ENCODE measurements around the gene THBS2. TPM values are rescaled to one million over a fixed set of nuclear protein-coding genes. Genes with fewer than 3 reads are reported as not detected.

Gene THBS2
- total and polyA plus RNA-seq, 3 donors from 2014 or later = 4.8 to 17.9 (median 7.6) TPM

DNA sequence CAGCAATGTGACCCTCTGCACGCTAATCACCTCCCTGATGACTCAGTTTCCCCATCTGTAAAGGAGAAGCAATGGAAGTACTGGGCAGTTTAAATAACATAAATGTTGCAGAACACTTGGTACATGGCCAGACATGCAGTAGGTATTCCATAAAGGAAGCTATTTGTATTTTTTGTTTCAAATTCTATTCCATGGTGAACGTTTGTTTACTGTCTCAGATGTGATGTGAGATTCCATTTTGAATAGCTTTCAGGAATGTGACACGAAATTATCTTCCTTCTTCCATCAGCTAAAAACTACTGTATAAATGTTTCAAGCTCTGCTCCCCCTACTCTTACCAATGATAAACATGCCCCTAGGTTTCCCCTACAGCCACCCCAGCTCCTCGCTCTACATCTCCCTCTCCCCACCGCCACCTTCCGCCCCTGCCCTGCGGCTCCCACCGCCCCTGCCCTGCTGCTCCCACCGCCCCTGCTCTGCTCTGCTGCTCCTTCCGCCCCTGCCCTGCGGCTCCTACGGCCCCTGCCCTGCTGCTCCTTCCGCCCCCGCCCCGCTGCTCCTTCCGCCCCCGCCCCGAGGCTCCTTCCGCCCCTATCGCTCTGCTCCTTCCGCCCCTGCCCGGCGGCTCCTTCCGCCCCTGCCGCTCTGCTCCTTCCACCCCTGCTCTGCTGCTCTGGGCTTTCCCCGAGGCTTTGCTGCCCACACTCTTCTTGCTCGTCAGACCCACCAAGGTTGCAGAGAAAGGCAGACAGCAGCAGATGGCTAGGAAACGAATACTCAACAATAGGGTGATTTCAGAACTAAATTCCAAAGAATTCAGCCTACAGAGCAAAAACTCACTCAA lies 78.9 kb downstream of the THBS2 start:
- Histone ChIP-seq H3K9me3 (no peaks in the 10 kb centered on the region), H3K4me1 (peaks cover 3% of the 10 kb centered on the region), H3K27me3 (no peaks in the 10 kb centered on the region), H3K4me3 (peak overlapping the region in 1 of 2 donors; percentile 23), H3K36me3 (ENCODE audit: low read depth, missing control alignments) (no peaks in the 10 kb centered on the region), H3K27ac (no peak overlapping the region)
- intact Hi-C loops (cut with DNase I; ENCODE audit: low total_unique reads) = no loop called here
- 62 to 67% methylated on average over 26 of the region's 28 CpGs for WGBS, 2 donors
- DNase-seq = no peak
- TF ChIP-seq POLR2A (IDR thresholded peaks at IDR 0.05) (no peak), CTCF (IDR thresholded peaks at IDR 0.05) (no peak)

DNA sequence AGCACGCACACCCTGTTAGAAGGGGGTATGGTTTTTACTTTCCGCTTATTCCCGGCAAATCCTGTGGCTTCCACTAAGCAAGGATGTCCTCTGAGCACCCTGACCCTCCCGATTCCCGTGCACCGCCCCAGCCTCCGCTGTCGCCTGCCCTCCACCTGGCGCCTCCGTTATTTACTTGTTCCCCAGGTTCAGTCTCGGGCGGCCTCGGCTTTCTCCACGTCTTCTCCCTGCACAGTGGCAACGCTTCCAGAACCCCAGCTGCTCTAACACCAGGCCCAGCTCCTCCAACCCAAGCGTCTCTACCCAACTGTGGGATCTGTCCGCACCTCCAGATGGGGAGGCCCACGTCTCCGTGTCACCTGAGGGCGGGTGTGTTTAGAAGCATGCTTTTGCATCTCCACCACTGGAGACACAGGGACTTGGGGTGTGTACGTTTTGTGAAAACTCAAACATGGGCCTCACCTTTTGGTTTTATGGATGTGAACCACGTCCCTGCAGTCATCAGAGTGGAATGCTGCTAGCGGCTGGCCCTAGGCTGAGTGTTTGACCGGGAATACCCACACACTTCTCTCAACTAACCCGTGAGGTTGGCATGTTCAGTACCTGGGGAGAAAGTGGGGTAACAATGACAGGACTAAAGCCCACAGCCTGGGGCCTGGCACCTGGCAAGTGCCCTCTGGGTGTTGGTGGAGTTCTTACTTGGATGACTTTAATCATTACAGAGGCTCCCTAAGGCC lies 79.9 kb downstream of the THBS2 start:
- Histone ChIP-seq H3K4me1 (peaks cover 3% of the 10 kb centered on the region), H3K36me3 (ENCODE audit: low read depth, missing control alignments) (no peaks in the 10 kb centered on the region), H3K27ac (no peak overlapping the region), H3K27me3 (no peaks in the 10 kb centered on the region), H3K4me3 (no peak overlapping the region), H3K9me3 (no peaks in the 10 kb centered on the region)
- TF ChIP-seq POLR2A (IDR thresholded peaks at IDR 0.05) (no peak), CTCF (IDR thresholded peaks at IDR 0.05) (no peak)
- WGBS, 2 donors = 80 to 86% methylated on average over 25 of the region's 25 CpGs
- no peak for DNase-seq
- intact Hi-C loops (cut with DNase I; ENCODE audit: low total_unique reads) = no loop called here

DNA sequence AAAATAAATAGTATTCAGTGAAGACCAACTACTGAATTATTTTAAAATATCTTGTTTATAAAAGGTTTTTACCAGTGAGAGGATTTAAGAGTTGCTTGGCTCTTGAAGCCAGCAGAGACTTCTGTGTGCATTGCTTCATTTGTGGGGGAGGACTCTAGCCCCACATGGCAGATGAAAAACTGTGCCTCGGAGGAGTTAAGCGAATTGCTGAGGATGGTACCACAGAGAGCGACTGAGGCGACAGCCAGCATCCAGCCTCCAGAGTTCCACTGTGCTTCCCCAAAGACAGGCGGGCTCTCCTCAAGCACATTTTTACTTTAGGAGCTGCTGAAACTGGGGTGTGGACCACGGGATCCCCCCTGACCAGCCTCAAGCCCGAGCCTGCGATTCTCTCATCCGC lies 80.7 kb downstream of the THBS2 start:
- DNase-seq = no peak
- intact Hi-C loops (cut with DNase I; ENCODE audit: low total_unique reads) = no loop called here
- Histone ChIP-seq H3K36me3 (ENCODE audit: low read depth, missing control alignments) (no peaks in the 10 kb centered on the region), H3K4me1 (peaks cover 3% of the 10 kb centered on the region), H3K27ac (no peak overlapping the region), H3K27me3 (no peaks in the 10 kb centered on the region), H3K9me3 (no peaks in the 10 kb centered on the region), H3K4me3 (no peak overlapping the region)
- no peak for TF ChIP-seq CTCF (IDR thresholded peaks at IDR 0.05)
- WGBS, 2 donors = 73 to 83% methylated on average over 9 of the region's 9 CpGs

DNA sequence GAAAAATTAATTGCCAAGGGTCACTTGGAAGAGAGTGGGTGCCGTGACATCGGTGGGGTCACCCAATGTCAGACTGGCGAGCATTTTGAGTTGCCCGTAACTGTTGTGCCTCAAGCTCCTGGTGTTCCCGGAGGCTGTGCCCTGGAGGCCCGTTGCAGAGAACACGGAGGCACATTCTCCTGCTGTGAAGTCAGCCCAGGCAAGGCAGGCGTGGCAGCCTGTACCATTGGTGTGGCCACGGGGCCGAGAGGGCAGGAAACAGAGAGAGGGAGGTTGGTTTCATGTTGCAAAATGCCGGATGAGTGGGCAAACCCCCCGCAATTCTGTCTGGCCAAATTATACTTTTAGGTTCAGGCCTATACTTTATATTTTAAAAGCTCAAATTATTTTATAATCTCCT lies 81.2 kb downstream of the THBS2 start:
- H3K9me3 ChIP-seq = no peaks in the 10 kb centered on the region
- 60 to 85% methylated on average over 12 of the region's 12 CpGs for WGBS, 2 donors
- no peak for TF ChIP-seq POLR2A (IDR thresholded peaks at IDR 0.05)
- no peak for TF ChIP-seq CTCF (IDR thresholded peaks at IDR 0.05)
- H3K27me3 ChIP-seq = no peaks in the 10 kb centered on the region
- H3K27ac ChIP-seq = no peak overlapping the region
- intact Hi-C loops (cut with DNase I; ENCODE audit: low total_unique reads) = no loop called here
- DNase-seq = no peak
- no peaks in the 10 kb centered on the region for H3K36me3 ChIP-seq (ENCODE audit: low read depth, missing control alignments)
- no peak overlapping the region for H3K4me3 ChIP-seq
- H3K4me1 ChIP-seq = peaks cover 3% of the 10 kb centered on the region
